HG03095 (cell line): ENCODE data around the gene ARGLU1.
"Not testable (repeated sequence)": the region's sequence is repeated elsewhere in the genome, so short reads cannot be mapped to it uniquely, and the experiment has no call there.

Source experiments
- ATAC-seq: cut with Tn5 transposase; IDR thresholded peaks from one replicate; pipeline ENCODE4 v1.9.1; 2021; ENCODE audit warnings: moderate library complexity; ENCODE audit not compliant: unreplicated experiment

Gene ARGLU1

GRCh38 chr13:106567474-106568298 lies at the start of gene ARGLU1:
TSS of gene ARGLU1 (minus strand) at chr13:106568137. CDS start at chr13:106567919, 218 bp downstream.
- ATAC-seq = peak; percentile 51

DNA sequence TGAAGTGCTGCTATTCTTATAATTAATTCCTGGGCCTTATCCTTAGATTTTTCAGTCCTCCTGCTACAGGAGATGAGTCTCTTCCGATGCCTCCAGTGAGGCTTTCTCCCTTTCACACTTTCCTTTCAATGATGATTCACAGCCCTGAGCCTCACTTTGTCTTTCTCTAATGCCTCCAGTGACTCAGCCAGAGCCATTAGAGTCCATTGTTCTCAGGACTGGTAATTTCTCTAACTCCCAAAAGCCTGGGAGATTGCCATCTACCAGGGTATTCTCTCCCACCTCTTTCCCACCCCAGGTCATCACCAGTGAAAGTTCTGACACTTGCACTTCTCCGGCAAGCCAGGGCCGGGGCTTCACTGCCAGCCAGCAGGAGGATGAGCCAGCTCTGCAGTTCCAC lies 49.6 kb upstream of the ARGLU1 start:
- no peak for ATAC-seq

- ATAC-seq = no peak
These were observed 48.8 kb upstream of the ARGLU1 start for GRCh38 chr13:106616729-106617128.

DNA sequence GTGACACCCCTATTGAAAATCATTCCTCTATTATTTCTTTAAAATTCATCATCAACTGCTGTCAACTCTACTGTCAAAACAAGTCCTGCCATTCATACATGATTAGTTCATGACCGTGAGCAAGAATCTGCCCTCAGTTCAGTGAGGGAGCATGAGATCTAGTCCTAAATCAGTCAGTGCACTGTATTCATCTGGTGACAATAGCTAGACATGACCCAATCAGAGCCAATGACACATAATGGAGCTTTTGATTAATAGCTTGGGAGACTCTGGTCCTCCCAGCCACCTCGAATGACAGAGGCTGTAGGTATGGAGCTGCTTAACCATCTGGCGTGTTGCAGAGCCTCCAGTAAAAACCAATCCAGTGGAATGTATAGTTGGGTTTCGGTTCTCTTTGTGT lies 46.9 kb upstream of the ARGLU1 start:
- no peak for ATAC-seq

DNA sequence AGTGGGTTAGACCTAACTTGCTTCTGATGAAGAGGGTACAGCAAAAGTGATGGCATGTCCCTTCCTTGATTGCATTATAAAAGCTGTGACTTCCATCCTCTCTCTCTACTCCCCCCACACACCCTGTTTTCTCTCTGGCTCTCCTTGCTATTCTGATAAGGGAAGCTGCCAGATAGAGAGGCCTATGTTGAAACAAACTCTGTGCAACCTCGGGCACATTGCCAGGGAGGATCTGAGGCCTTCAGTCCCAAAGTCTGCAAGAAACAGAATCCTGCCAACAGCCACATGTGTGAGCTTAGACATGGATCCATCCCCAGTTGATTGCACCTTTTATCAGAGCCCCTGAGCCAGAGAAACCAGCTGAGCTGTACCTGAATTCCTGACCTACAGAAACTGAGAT lies 44.8 kb upstream of the ARGLU1 start:
- ATAC-seq = no peak

DNA sequence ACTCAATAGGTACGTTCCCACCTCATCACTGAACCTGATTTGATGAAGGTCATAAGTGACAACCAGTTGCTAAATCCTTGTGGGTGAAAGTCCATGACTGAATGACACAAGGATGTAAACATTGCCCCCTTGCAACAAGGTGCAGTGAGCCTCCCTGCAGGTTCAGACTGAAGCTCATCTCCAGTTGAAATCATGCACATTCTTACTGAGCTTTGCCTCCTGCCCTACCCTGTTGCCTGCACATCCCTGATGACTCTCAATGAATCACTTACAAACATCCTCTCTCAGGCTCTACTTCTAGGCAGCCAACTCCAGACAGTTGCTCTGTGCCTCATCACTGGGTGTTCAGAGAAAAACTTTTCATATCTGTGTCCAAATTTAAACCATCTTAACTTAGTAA lies 42.5 kb upstream of the ARGLU1 start:
- ATAC-seq = no peak

GRCh38 chr13:106609116-106609515 lies 41.2 kb upstream of the ARGLU1 start:
- no peak for ATAC-seq

- ATAC-seq = no peak
These were observed 35.6 kb upstream of the ARGLU1 start for GRCh38 chr13:106603546-106603945.

DNA sequence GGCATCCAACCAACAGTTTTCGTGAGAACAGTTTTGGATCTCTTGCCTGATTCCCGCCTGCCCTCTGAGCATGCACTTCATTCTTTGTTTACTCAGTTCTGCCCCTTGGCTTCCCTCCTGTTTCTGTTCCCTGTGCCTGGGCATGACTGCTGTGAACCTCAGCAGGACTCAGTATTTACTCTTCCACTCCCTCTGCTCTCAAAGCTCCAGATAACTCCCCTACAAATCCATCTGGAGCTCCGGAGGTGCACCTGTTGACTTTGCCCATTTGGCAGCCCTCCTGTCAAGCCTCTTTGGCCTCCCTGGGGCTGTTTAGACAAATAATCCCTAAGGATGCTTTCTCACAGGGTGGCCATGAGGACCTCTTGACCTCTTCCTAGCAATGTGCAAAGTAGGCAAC lies 34.2 kb upstream of the ARGLU1 start:
- no peak for ATAC-seq

DNA sequence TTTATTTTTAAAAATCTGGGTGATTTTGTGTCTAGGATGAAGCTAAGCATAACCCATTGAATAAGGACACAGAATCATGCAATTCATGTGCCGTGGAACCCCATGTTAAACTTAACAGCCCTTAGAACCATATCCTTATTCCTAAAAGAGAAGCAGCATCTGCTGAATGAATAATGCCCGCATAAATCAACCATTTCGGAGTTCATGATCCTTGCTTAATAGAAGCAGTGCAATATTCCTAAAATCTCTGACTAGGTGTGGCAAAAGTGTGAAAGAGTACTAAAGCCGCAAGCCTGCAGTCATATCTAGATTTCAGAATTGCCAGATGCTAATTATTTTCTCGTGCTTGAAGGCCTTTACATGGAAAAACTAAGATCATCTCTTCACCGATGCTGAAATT lies 33.6 kb upstream of the ARGLU1 start:
- no peak for ATAC-seq

DNA sequence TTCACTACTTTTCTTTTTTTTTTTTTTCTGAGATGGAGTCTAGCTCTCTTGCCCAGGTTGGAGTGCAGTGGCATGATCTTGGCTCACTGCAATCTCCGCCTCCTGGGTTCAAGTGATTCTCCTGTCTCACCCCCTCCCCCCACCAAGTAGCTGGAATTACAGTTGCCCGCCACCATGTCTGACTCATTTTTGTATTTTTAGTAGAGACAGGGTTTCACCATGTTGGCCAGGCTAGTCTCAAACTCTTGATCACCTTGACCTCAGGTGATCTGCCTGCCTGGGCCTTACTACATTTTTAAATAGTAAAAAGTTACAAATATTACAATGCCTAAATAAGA lies 32.8 kb upstream of the ARGLU1 start:
- ATAC-seq = not testable (repeated sequence)

- ATAC-seq = no peak
These were observed 32.2 kb upstream of the ARGLU1 start for GRCh38 chr13:106599875-106600797.

DNA sequence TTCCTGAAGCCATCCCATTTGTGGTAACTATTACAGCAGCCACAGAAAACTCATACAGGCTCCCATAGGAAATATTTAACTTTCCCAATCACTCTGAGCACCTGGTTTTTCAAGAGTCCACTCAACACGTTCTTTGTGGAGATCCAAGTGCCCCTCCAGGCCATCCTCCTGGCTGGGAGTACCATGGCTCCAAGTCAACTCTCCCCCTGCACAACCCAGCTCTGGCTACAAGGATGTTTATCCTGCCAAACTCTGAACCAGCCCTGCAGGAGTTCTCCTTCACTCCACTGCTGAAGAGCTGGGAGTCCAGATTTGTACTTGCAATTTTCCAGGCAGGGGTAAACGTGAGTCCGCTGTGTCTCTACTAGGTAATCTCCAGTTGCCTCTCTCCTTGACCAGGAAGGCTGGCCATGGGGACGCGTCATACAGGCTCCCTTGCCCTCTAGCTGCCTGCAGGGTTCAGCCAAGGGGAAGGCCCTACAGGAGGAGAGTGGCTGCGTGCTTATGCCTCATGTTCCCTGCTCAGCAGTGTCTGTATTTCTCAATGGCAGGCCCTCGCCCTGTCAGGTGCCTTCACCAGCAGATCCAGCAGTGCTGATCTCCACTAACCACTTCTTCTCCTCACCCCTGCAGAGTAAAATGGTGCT lies 29.9 kb upstream of the ARGLU1 start:
- ATAC-seq = no peak

DNA sequence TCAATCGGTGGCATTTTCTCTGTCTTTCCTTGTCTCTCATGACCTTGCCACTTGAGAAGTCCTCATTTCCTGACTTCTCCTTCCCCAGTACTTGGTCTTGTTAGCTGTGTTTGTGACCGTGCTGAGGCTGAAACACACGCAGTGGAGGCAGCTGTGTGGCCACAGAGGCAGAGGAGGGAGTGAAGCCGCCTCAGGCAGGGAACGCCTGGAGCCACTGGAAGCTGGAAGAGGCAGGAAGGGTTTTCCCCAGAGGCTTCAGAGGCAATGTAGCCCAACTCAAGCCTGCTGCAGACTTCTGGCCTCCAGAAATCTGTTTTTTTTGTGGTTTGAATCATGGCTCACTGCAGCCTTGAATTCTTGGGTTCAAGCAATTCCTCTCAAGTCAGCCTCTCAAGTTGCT lies 29.2 kb upstream of the ARGLU1 start:
- ATAC-seq = no peak

- ATAC-seq = no peak
These were observed 28.5 kb upstream of the ARGLU1 start for GRCh38 chr13:106596275-106596937.

DNA sequence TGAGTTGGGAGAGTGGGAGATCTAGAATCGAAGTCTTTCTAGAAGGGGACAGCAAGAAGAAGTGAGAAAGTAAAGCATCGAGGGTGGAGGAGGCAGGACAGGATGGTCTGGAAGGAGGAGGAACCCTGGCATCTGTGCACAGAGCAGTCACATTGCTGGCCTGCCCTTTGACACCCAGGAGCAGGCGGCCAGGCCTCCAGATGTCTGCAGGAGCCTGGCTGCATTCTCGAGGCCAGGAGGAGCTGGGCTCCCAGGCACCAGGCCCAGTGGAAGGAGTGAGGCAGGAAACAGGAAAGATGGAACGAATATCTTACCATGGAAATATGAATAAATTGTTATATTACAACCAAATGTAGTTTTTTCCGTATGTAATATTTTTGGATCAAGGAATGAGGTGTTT lies 27.7 kb upstream of the ARGLU1 start:
- no peak for ATAC-seq

GRCh38 chr13:106594980-106595379 lies 27.0 kb upstream of the ARGLU1 start:
- ATAC-seq = no peak

- no peak for ATAC-seq
These were observed 25.2 kb upstream of the ARGLU1 start for GRCh38 chr13:106593132-106593531.

GRCh38 chr13:106591299-106591698 lies 23.4 kb upstream of the ARGLU1 start:
- ATAC-seq = no peak

DNA sequence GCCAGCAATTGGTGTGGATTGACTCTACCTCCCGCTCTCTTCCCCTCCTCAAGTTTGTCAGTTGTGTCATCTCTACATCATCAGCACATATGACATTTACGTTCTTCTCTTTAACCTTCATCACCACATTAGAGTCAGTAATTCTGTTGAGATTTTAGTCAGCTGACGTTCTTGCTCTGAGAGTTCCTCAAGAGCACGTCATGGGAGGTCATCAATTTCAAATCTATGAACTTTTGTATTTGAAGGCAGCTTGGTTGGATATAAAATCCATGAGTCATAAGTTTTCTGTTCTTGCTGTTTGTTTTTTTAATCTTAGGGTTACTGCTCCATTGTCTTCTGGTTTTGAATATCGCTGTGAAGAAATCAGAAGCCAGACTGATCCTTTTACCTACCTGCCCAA lies 21.8 kb upstream of the ARGLU1 start:
- no peak for ATAC-seq

DNA sequence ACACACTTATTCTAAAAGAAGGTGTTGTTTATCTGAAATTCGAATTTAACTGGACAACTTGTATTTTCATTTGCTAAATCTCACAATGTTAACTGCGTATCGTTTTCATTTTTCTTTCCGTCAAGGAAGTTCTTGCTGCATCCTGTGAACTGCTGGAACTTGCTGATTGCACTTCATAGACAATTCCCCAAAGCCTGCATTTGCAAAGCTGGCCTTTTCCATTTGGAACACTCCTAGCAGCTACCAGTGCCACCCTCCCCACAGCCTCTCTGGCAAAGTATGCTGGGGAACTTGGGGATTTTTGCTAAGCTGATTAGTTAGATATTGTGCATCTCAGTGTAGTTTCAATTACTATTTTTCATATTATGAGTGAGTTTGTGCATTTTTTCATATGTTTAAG lies 20.4 kb upstream of the ARGLU1 start:
- ATAC-seq = no peak
